Parathyroid adenoma (tissue), 2 donors: Measurements from ENCODE around the gene EYA2.

Source experiments
- H2AFZ ChIP-seq: fragments of 300-600 bp; sonication (generic); one replicate; pipeline ENCODE4 v1.7.0; 2017; ENCODE audit warnings: antibody characterized with exemption, mild to moderate bottlenecking
- H3K27ac ChIP-seq: fragments of 300-600 bp; sonication (generic); one replicate; pipeline ENCODE4 v1.7.0; 2017
- H3K27me3 ChIP-seq: fragments of 300-600 bp; sonication (generic); one replicate; pipeline ENCODE4 v1.7.0; 2017; ENCODE audit warnings: low read length; ENCODE audit not compliant: control insufficient read depth, insufficient read depth
- H3K36me3 ChIP-seq: fragments of 300-600 bp; sonication (generic); one replicate; pipeline ENCODE4 v1.7.0; 2017; ENCODE audit warnings: low read length; ENCODE audit not compliant: control insufficient read depth, insufficient read depth
- H3K4me1 ChIP-seq: fragments of 300-600 bp; sonication (generic); one replicate; pipeline ENCODE4 v1.7.0; 2017; ENCODE audit warnings: control low read depth
- H3K4me2 ChIP-seq: fragments of 300-600 bp; sonication (generic); one replicate; pipeline ENCODE4 v1.7.0; 2017; ENCODE audit warnings: low read length
- H3K4me3 ChIP-seq: fragments of 300-600 bp; sonication (generic); one replicate; pipeline ENCODE4 v1.7.0; 2017; ENCODE audit warnings: low read depth, low read length
- H3K79me2 ChIP-seq: fragments of 300-600 bp; sonication (generic); one replicate; pipeline ENCODE4 v1.7.0; 2017; ENCODE audit warnings: control low read depth
- H3K9ac ChIP-seq: fragments of 300-600 bp; sonication (generic); one replicate; pipeline ENCODE4 v1.7.0; 2017; ENCODE audit warnings: mild to moderate bottlenecking
- H3K9me3 ChIP-seq: fragments of 300-600 bp; sonication (generic); one replicate; pipeline ENCODE4 v1.7.0; 2017; ENCODE audit warnings: low read length; ENCODE audit not compliant: control insufficient read depth
- CTCF ChIP-seq: fragments of 300-600 bp; sonication (generic); IDR thresholded peaks from one replicate; pipeline ENCODE4 v1.7.0; 2017; ENCODE audit warnings: antibody characterized with exemption, mild to moderate bottlenecking
- donor health status: primary hyperparathyroidism.

EYA2 gene

GRCh38 chr20:47113362-47114109 lies 218.9 kb downstream of the EYA2 start:
- no peak overlapping the region for H3K4me3 ChIP-seq
- H3K9ac ChIP-seq = no peak overlapping the region
- H3K4me2 ChIP-seq = no peak overlapping the region
- no peak for TF ChIP-seq CTCF
- H3K27me3 ChIP-seq = no peaks in the 10 kb centered on the region
- no peak overlapping the region for H3K27ac ChIP-seq
- H3K79me2 ChIP-seq = no peaks in the 10 kb centered on the region
- H3K4me1 ChIP-seq = no peaks in the 10 kb centered on the region
- H3K9me3 ChIP-seq = no peaks in the 10 kb centered on the region
- no peaks in the 10 kb centered on the region for H3K36me3 ChIP-seq
- no peak overlapping the region for H2AFZ ChIP-seq

GRCh38 chr20:47115694-47116093 lies 221.1 kb downstream of the EYA2 start:
- TF ChIP-seq CTCF = no peak
- Histone ChIP-seq H3K4me2 (no peak overlapping the region), H3K9me3 (no peaks in the 10 kb centered on the region)

GRCh38 chr20:47117371-47117770 lies 222.7 kb downstream of the EYA2 start:
- Histone ChIP-seq H3K27ac (no peak overlapping the region), H3K9ac (no peak overlapping the region), H3K27me3 (no peaks in the 10 kb centered on the region), H3K4me3 (no peak overlapping the region), H3K79me2 (no peaks in the 10 kb centered on the region), H3K4me2 (no peak overlapping the region), H3K36me3 (no peaks in the 10 kb centered on the region), H3K4me1 (no peaks in the 10 kb centered on the region), H3K9me3 (no peaks in the 10 kb centered on the region), H2AFZ (no peak overlapping the region)
- no peak for TF ChIP-seq CTCF

More at GRCh38 chr20:47115694-47116093, 221.1 kb downstream of the EYA2 start:
- H3K4me3 ChIP-seq = no peak overlapping the region
- no peak overlapping the region for H3K9ac ChIP-seq
- H3K79me2 ChIP-seq = no peaks in the 10 kb centered on the region
- no peaks in the 10 kb centered on the region for H3K36me3 ChIP-seq
- H3K4me1 ChIP-seq = no peaks in the 10 kb centered on the region
- no peaks in the 10 kb centered on the region for H3K27me3 ChIP-seq
- H3K27ac ChIP-seq = no peak overlapping the region
- no peak overlapping the region for H2AFZ ChIP-seq

- no peak overlapping the region for H3K27ac ChIP-seq
- no peaks in the 10 kb centered on the region for H3K27me3 ChIP-seq
- no peak for TF ChIP-seq CTCF
- H3K9ac ChIP-seq = no peak overlapping the region
- H3K36me3 ChIP-seq = no peaks in the 10 kb centered on the region
- H3K4me1 ChIP-seq = no peaks in the 10 kb centered on the region
- H2AFZ ChIP-seq = no peak overlapping the region
- no peak overlapping the region for H3K4me2 ChIP-seq
- no peaks in the 10 kb centered on the region for H3K79me2 ChIP-seq
- H3K4me3 ChIP-seq = no peak overlapping the region
- H3K9me3 ChIP-seq = no peaks in the 10 kb centered on the region
Observed at GRCh38 chr20:47117773-47118172, 223.1 kb downstream of the EYA2 start.

- no peaks in the 10 kb centered on the region for H3K27me3 ChIP-seq
- H3K27ac ChIP-seq = no peak overlapping the region
- H2AFZ ChIP-seq = no peak overlapping the region
- H3K9ac ChIP-seq = no peak overlapping the region
- no peak for TF ChIP-seq CTCF
- H3K4me2 ChIP-seq = no peak overlapping the region
- no peaks in the 10 kb centered on the region for H3K79me2 ChIP-seq
- H3K9me3 ChIP-seq = no peaks in the 10 kb centered on the region
- no peaks in the 10 kb centered on the region for H3K4me1 ChIP-seq
- H3K4me3 ChIP-seq = no peak overlapping the region
- no peaks in the 10 kb centered on the region for H3K36me3 ChIP-seq
Observed at GRCh38 chr20:47118206-47118605, 223.6 kb downstream of the EYA2 start.
